SK-N-SH treated with all-trans-retinoic acid at 6 μM for 48 hours (cell line): ENCODE results near the gene VWF.

Experiments used
- ARNTL ChIP-seq: fragments of 450-650 bp; formaldehyde crosslinking; IDR thresholded peaks from 2 replicates; pipeline ENCODE4 v1.5.0; 2020; ENCODE audit warnings: low read depth, mild to moderate bottlenecking, moderate library complexity, borderline replicate concordance
- CSDC2 ChIP-seq: fragments of 250-450 bp; sonication (Bioruptor Pico); IDR thresholded peaks from 2 replicates; pipeline ENCODE4 v1.5.0; 2020; ENCODE audit warnings: mild to moderate bottlenecking, moderate library complexity
- RARB ChIP-seq: fragments of 250-450 bp; sonication (Bioruptor Pico); IDR thresholded peaks from 2 replicates; pipeline ENCODE4 v1.8.0; 2021; ENCODE audit warnings: mild to moderate bottlenecking, moderate library complexity
- TOX ChIP-seq: fragments of 250-450 bp; sonication (Bioruptor Pico); IDR thresholded peaks from 2 replicates; pipeline ENCODE4 v1.8.0; 2021; ENCODE audit warnings: mild to moderate bottlenecking, moderate library complexity, borderline replicate concordance
- ZFP3 ChIP-seq: fragments of 250-450 bp; sonication (Bioruptor Pico); IDR thresholded peaks from 2 replicates; pipeline ENCODE4 v1.5.0; 2020; ENCODE audit warnings: mild to moderate bottlenecking, moderate library complexity
- ZFP30 ChIP-seq: fragments of 450-650 bp; formaldehyde crosslinking; IDR thresholded peaks from 2 replicates; pipeline ENCODE4 v1.5.0; 2022; ENCODE audit warnings: mild to moderate bottlenecking, moderate library complexity
- ZNF565 ChIP-seq: fragments of 450-650 bp; formaldehyde crosslinking; conservative IDR thresholded peaks from 2 replicates; pipeline ENCODE4 v1.5.0; 2020; ENCODE audit warnings: low read depth, mild to moderate bottlenecking, moderate library complexity
- TF ChIP-seq, protein P1 (sequence below): fragments of 250-450 bp; sonication (Bioruptor Pico); IDR thresholded peaks from 2 replicates; pipeline ENCODE4 v1.5.1; 2021; ENCODE audit warnings: mild to moderate bottlenecking, moderate library complexity

- no peak for TF ChIP-seq CSDC2 (CRISPR knock-in tag)
- TF ChIP-seq ARNTL = no peak
- TF ChIP-seq ZFP3 (CRISPR knock-in tag) = no peak
- TF ChIP-seq TOX (CRISPR knock-in tag) = no peak
- TF ChIP-seq, protein P1, sequence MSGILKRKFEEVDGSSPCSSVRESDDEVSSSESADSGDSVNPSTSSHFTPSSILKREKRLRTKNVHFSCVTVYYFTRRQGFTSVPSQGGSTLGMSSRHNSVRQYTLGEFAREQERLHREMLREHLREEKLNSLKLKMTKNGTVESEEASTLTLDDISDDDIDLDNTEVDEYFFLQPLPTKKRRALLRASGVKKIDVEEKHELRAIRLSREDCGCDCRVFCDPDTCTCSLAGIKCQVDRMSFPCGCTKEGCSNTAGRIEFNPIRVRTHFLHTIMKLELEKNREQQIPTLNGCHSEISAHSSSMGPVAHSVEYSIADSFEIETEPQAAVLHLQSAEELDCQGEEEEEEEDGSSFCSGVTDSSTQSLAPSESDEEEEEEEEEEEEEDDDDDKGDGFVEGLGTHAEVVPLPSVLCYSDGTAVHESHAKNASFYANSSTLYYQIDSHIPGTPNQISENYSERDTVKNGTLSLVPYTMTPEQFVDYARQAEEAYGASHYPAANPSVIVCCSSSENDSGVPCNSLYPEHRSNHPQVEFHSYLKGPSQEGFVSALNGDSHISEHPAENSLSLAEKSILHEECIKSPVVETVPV (CRISPR knock-in tag) = no peak
- no peak for TF ChIP-seq ZFP30 (CRISPR knock-in tag)
- TF ChIP-seq ZNF565 (CRISPR knock-in tag) = no peak
- no peak for TF ChIP-seq RARB (CRISPR knock-in tag)
Measured at GRCh38 chr12:6083601-6084000, 40.9 kb downstream of the VWF start.
